Neural progenitor cell (in vitro differentiated cells): ENCODE results near the gene PLAAT2. TPM values are rescaled to one million over a fixed set of nuclear protein-coding genes. Genes with fewer than 3 reads are reported as not detected.

Source experiments
- DNase-seq: peaks from one replicate; pipeline ENCODE4 v3.0.0-alpha.2; 2016; ENCODE audit warnings: low spot score
- H2AFZ ChIP-seq: fragments of 200-600 bp; sonication (generic); replicated peaks from 2 replicates; pipeline ENCODE4 v1.6.1; 2016; ENCODE audit warnings: antibody characterized with exemption
- H3F3A ChIP-seq: fragments of 200-600 bp; sonication (generic); 2 replicates; pipeline ENCODE4 v1.6.1; 2016; ENCODE audit warnings: antibody characterized with exemption, low read depth
- H3K27ac ChIP-seq: fragments of 200-600 bp; sonication (generic); 2 replicates; pipeline ENCODE4 v1.5.1; 2016; ENCODE audit warnings: mild to moderate bottlenecking
- H3K27me3 ChIP-seq: fragments of 200-600 bp; sonication (generic); 2 replicates; pipeline ENCODE4 v1.6.1; 2016; ENCODE audit warnings: mild to moderate bottlenecking, moderate library complexity
- H3K36me3 ChIP-seq: fragments of 200-600 bp; sonication (generic); 2 replicates; pipeline ENCODE4 v1.5.1; 2016
- H3K4me1 ChIP-seq: fragments of 200-600 bp; sonication (generic); 2 replicates; pipeline ENCODE4 v1.6.1; 2016; ENCODE audit warnings: mixed run types
- H3K4me2 ChIP-seq: fragments of 200-600 bp; sonication (generic); 2 replicates; pipeline ENCODE4 v1.6.1; 2016
- H3K4me3 ChIP-seq: fragments of 200-600 bp; sonication (generic); 2 replicates; pipeline ENCODE4 v1.5.1; 2016
- H3K79me2 ChIP-seq: fragments of 200-600 bp; sonication (generic); 2 replicates; pipeline ENCODE4 v1.6.1; 2016; ENCODE audit warnings: low read depth
- H3K9ac ChIP-seq: fragments of 200-600 bp; sonication (generic); 2 replicates; pipeline ENCODE4 v1.6.1; 2016
- H3K9me3 ChIP-seq: fragments of 200-600 bp; sonication (generic); 2 replicates; pipeline ENCODE4 v1.5.1; 2016; ENCODE audit warnings: low read depth
- H4K20me1 ChIP-seq: fragments of 200-600 bp; sonication (generic); 2 replicates; pipeline ENCODE4 v1.6.1; 2016; ENCODE audit warnings: low read depth
- H3K27ac Mint-ChIP-seq: 3 replicates; pipeline ENCODE4 v1.8.0; 2021; ENCODE audit warnings: mixed read lengths
- H3K27me3 Mint-ChIP-seq: 2 replicates; pipeline ENCODE4 v1.8.0; 2022; ENCODE audit warnings: low read depth, mild to moderate bottlenecking, inconsistent platforms, moderate library complexity, mixed read lengths; ENCODE audit not compliant: insufficient read depth
- H3K36me3 Mint-ChIP-seq: 3 replicates; pipeline ENCODE4 v1.8.0; 2021; ENCODE audit warnings: mixed read lengths
- H3K4me1 Mint-ChIP-seq: 3 replicates; pipeline ENCODE4 v1.8.0; 2021; ENCODE audit warnings: mixed read lengths
- H3K4me3 Mint-ChIP-seq: 3 replicates; pipeline ENCODE4 v1.8.0; 2021; ENCODE audit warnings: mild to moderate bottlenecking, moderate library complexity, mixed read lengths
- H3K9me3 Mint-ChIP-seq: 3 replicates; pipeline ENCODE4 v1.8.0; 2020; ENCODE audit warnings: mixed read lengths
- CTCF ChIP-seq: fragments of 200-600 bp; sonication (generic); IDR thresholded peaks from 2 replicates; pipeline ENCODE4 v1.5.1; 2017; ENCODE audit warnings: antibody characterized with exemption, mild to moderate bottlenecking
- EZH2 ChIP-seq: fragments of 200-600 bp; sonication (generic); IDR thresholded peaks from 2 replicates; pipeline ENCODE4 v1.6.1; 2017; ENCODE audit warnings: antibody characterized with exemption, mild to moderate bottlenecking, moderate library complexity
- EZH2phosphoT487 ChIP-seq: fragments of 200-600 bp; sonication (generic); IDR thresholded peaks from 2 replicates; pipeline ENCODE4 v1.6.1; 2017; ENCODE audit warnings: antibody characterized with exemption
- total RNA-seq: library from RNA; depleted of rRNA; stranded (reverse); fragments of >200 nt; gene quantifications from 2 replicates; pipeline ENCODE4 v1.2.3, GENCODE V29; 2015; ENCODE audit warnings: low replicate concordance

Gene PLAAT2
- total RNA-seq, 1 donor from 2014 or later = not detected

- Mint-ChIP-seq H3K36me3 (no peaks in the 10 kb centered on the region), H3K9me3 (no peaks in the 10 kb centered on the region), H3K27ac (no peak overlapping the region), H3K4me1 (peaks cover 8% of the 10 kb centered on the region), H3K27me3 (peaks cover 4% of the 10 kb centered on the region), H3K4me3 (no peak overlapping the region)
- DNase-seq = peak; percentile 11
- H3K9ac ChIP-seq = no peak overlapping the region
- no peak overlapping the region for H2AFZ ChIP-seq
- no peaks in the 10 kb centered on the region for H3K36me3 ChIP-seq
- H4K20me1 ChIP-seq = no peaks in the 10 kb centered on the region
- no peak overlapping the region for H3K27ac ChIP-seq
- no peaks in the 10 kb centered on the region for H3F3A ChIP-seq
- no peaks in the 10 kb centered on the region for H3K79me2 ChIP-seq
- no peaks in the 10 kb centered on the region for H3K9me3 ChIP-seq
- H3K4me1 ChIP-seq = peaks cover 8% of the 10 kb centered on the region
- no peaks in the 10 kb centered on the region for H3K27me3 ChIP-seq
- no peak overlapping the region for H3K4me2 ChIP-seq
- no peak overlapping the region for H3K4me3 ChIP-seq
- no peak for TF ChIP-seq EZH2phosphoT487
- no peak for TF ChIP-seq CTCF
- no peak for TF ChIP-seq EZH2
Measured at GRCh38 chr11:63510360-63511047, 52.7 kb downstream of the PLAAT2 start.

GRCh38 chr11:63508745-63509144 is 54.4 kb downstream of the PLAAT2 start:
- Histone ChIP-seq H3F3A (no peaks in the 10 kb centered on the region), H4K20me1 (no peaks in the 10 kb centered on the region), H3K4me3 (no peak overlapping the region), H3K9ac (no peak overlapping the region), H3K4me2 (no peak overlapping the region), H2AFZ (no peak overlapping the region), H3K36me3 (no peaks in the 10 kb centered on the region), H3K79me2 (no peaks in the 10 kb centered on the region), H3K9me3 (no peaks in the 10 kb centered on the region), H3K27ac (no peak overlapping the region), H3K27me3 (no peaks in the 10 kb centered on the region), H3K4me1 (peaks cover 8% of the 10 kb centered on the region)
- H3K27me3 Mint-ChIP-seq = peaks cover 3% of the 10 kb centered on the region
- H3K4me1 Mint-ChIP-seq = peaks cover 8% of the 10 kb centered on the region
- DNase-seq = no peak
- no peaks in the 10 kb centered on the region for H3K9me3 Mint-ChIP-seq
- no peak for TF ChIP-seq EZH2phosphoT487
- TF ChIP-seq CTCF = no peak
- no peak for TF ChIP-seq EZH2
- no peak overlapping the region for H3K27ac Mint-ChIP-seq
- no peaks in the 10 kb centered on the region for H3K36me3 Mint-ChIP-seq
- no peak overlapping the region for H3K4me3 Mint-ChIP-seq

- H3K4me1 Mint-ChIP-seq = peaks cover 8% of the 10 kb centered on the region
- no peak overlapping the region for H3K4me3 ChIP-seq
- no peaks in the 10 kb centered on the region for H3K79me2 ChIP-seq
Measured at GRCh38 chr11:63508009-63508408, 55.2 kb downstream of the PLAAT2 start.

More at GRCh38 chr11:63508009-63508408, 55.2 kb downstream of the PLAAT2 start:
- H2AFZ ChIP-seq = no peak overlapping the region
- Mint-ChIP-seq H3K27ac (no peak overlapping the region), H3K36me3 (no peaks in the 10 kb centered on the region), H3K4me3 (no peak overlapping the region), H3K27me3 (peaks cover 7% of the 10 kb centered on the region), H3K9me3 (no peaks in the 10 kb centered on the region)
- no peak overlapping the region for H3K4me2 ChIP-seq
- no peak overlapping the region for H3K27ac ChIP-seq
- H3K36me3 ChIP-seq = no peaks in the 10 kb centered on the region
- TF ChIP-seq EZH2 (no peak), CTCF (peak; percentile 63)
- no peaks in the 10 kb centered on the region for H4K20me1 ChIP-seq
- H3K9me3 ChIP-seq = no peaks in the 10 kb centered on the region
- H3K4me1 ChIP-seq = peaks cover 8% of the 10 kb centered on the region
- H3F3A ChIP-seq = no peaks in the 10 kb centered on the region
- peak; percentile 71 for DNase-seq
- no peaks in the 10 kb centered on the region for H3K27me3 ChIP-seq
- H3K9ac ChIP-seq = no peak overlapping the region
